Calu3 (cell line): ENCODE data around the gene CALML3. TPM values are rescaled to one million over a fixed set of nuclear protein-coding genes. Genes with fewer than 3 reads are reported as not detected.

Experiments used
- BruUV-seq: library from RNA; stranded (reverse); fragments of 400-500 nt; replicated peaks from 2 replicates; lab custom pipeline; 2021; lab: Mats Ljungman, UMichigan
- CTCF ChIA-PET: fragments of 300-600 bp; sonication (Branson Sonifier 250); formaldehyde crosslinking; loops from one replicate; lab custom pipeline; 2022; ENCODE audit warnings: antibody characterized with exemption; lab: Charles Lee
- DNase-seq: peaks from one replicate; pipeline ENCODE4 v3.0.0; 2022
- H3K27ac Mint-ChIP-seq: one replicate; pipeline ENCODE4 v1.8.0; 2022; ENCODE audit warnings: mixed read lengths; ENCODE audit not compliant: unreplicated experiment
- H3K27me3 Mint-ChIP-seq: one replicate; pipeline ENCODE4 v1.8.0; 2022; ENCODE audit warnings: mixed read lengths; ENCODE audit not compliant: unreplicated experiment
- H3K36me3 Mint-ChIP-seq: one replicate; pipeline ENCODE4 v1.8.0; 2022; ENCODE audit warnings: mild to moderate bottlenecking, moderate library complexity, mixed read lengths; ENCODE audit not compliant: insufficient read depth, unreplicated experiment
- H3K4me1 Mint-ChIP-seq: one replicate; pipeline ENCODE4 v1.8.0; 2022; ENCODE audit warnings: mild to moderate bottlenecking, low read depth, mixed read lengths; ENCODE audit not compliant: unreplicated experiment
- H3K4me3 Mint-ChIP-seq: one replicate; pipeline ENCODE4 v1.8.0; 2022; ENCODE audit warnings: mild to moderate bottlenecking, low read depth, moderate library complexity, mixed read lengths; ENCODE audit not compliant: unreplicated experiment
- H3K9me3 Mint-ChIP-seq: one replicate; pipeline ENCODE4 v1.8.0; 2022; ENCODE audit warnings: low read depth, mixed read lengths; ENCODE audit not compliant: unreplicated experiment
- CTCF ChIP-seq: fragments of 200-600 bp; IDR thresholded peaks from one replicate; pipeline ENCODE4 v1.8.0; 2022; ENCODE audit warnings: antibody characterized with exemption; ENCODE audit not compliant: unreplicated experiment
- intact Hi-C: fragments of 100-400 bp; cut with micrococcal nuclease; formaldehyde crosslinking; loops from one replicate; pipeline ENCODE4 v1.10.0; 2022; ENCODE audit not compliant: unreplicated experiment
- total RNA-seq: library from RNA; stranded (reverse); gene quantifications from 2 replicates; pipeline ENCODE4 v1.2.3, GENCODE V29; 2022

The CALML3 gene
- total RNA-seq, 1 experiment from 2014 or later = not detected

GRCh38 chr10:5567477-5567876, 42.7 kb downstream of the CALML3 start:
- H3K9me3 Mint-ChIP-seq = no peaks in the 10 kb centered on the region
- CTCF ChIA-PET = interaction anchor here (0.7 to 1.0 kb wide), 2 partner anchors 16 to 1066 kb away, joined by 3 read pairs; no protein-coding TSS in a partner anchor
- H3K27me3 Mint-ChIP-seq = no peaks in the 10 kb centered on the region
- DNase-seq = no peak
- H3K4me1 Mint-ChIP-seq = peaks cover 30% of the 10 kb centered on the region
- intact Hi-C loops = no loop called here
- no TSS peak for BruUV-seq
- no peak for TF ChIP-seq CTCF
- peaks cover 6% of the 10 kb centered on the region for H3K36me3 Mint-ChIP-seq
- H3K27ac Mint-ChIP-seq = no peak overlapping the region
- H3K4me3 Mint-ChIP-seq = no peak overlapping the region

GRCh38 chr10:5568984-5569383, 44.2 kb downstream of the CALML3 start:
- H3K27ac Mint-ChIP-seq = no peak overlapping the region
- H3K27me3 Mint-ChIP-seq = no peaks in the 10 kb centered on the region

GRCh38 chr10:5569568-5569967, 44.8 kb downstream of the CALML3 start:
- TF ChIP-seq CTCF = no peak
- Mint-ChIP-seq H3K4me3 (no peak overlapping the region), H3K9me3 (no peaks in the 10 kb centered on the region), H3K27ac (no peak overlapping the region), H3K4me1 (peaks cover 21% of the 10 kb centered on the region), H3K27me3 (no peaks in the 10 kb centered on the region), H3K36me3 (peaks cover 6% of the 10 kb centered on the region)
- no TSS peak for BruUV-seq
- intact Hi-C loops = no loop called here
- CTCF ChIA-PET = no interaction called here
- no peak for DNase-seq

More at GRCh38 chr10:5568984-5569383, 44.2 kb downstream of the CALML3 start:
- no peak overlapping the region for H3K4me3 Mint-ChIP-seq
- H3K36me3 Mint-ChIP-seq = peaks cover 6% of the 10 kb centered on the region
- H3K4me1 Mint-ChIP-seq = peaks cover 26% of the 10 kb centered on the region
- H3K9me3 Mint-ChIP-seq = no peaks in the 10 kb centered on the region
- intact Hi-C loops = no loop called here
- no peak for DNase-seq
- CTCF ChIA-PET = no interaction called here
- TF ChIP-seq CTCF = no peak
- no TSS peak for BruUV-seq

- Mint-ChIP-seq H3K9me3 (no peaks in the 10 kb centered on the region), H3K36me3 (peaks cover 6% of the 10 kb centered on the region), H3K4me1 (peaks cover 16% of the 10 kb centered on the region), H3K27me3 (no peaks in the 10 kb centered on the region), H3K27ac (no peak overlapping the region), H3K4me3 (no peak overlapping the region)
- BruUV-seq = no TSS peak
- intact Hi-C loops = no loop called here
- TF ChIP-seq CTCF = no peak
- DNase-seq = no peak
- CTCF ChIA-PET = no interaction called here
Observed at GRCh38 chr10:5570007-5570655, 45.4 kb downstream of the CALML3 start.
